ENCODE data around the gene PRPF40B.

DNA sequence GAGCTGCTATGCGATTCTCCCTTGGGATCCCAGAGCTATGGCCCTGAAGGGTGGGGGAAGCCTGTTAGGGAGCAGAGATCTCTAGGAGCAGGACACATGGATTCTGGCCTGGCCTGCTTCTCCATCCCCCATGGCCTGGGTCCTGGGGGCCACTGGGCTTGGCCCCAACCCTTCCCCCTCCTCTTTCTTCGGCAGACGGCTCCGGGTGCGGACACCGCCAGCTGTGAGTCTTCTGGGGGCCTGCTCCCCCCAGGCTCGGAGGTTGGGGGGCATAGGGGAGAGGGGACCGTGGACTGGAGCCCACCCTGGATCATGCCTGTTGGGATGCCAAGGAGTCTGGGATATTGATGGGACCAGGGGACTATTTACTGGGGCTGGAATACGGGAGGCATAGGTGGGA is 9.0 kb downstream of the PRPF40B start:
- TF ChIP-seq CTCF (IDR thresholded peaks at IDR 0.05): no peak
- no peak for TF ChIP-seq ELK1 (IDR thresholded peaks at IDR 0.05; ENCODE audit: low read depth, low read length)
- TF ChIP-seq NFE2L2 (conservative IDR thresholded peaks at IDR 0.05; ENCODE audit: low read length): no peak
- TF ChIP-seq BHLHE40 (IDR thresholded peaks at IDR 0.05; ENCODE audit: low read depth, low read length): no peak
- no peak for TF ChIP-seq REST (IDR thresholded peaks at IDR 0.05)
- TF ChIP-seq POLR2A (IDR thresholded peaks at IDR 0.05; ENCODE audit: low read length): no peak
- TF ChIP-seq RAD21 (conservative IDR thresholded peaks at IDR 0.05 in 1 of 2, IDR thresholded peaks at IDR 0.05 in 1 of 2): no peak
- no peak for TF ChIP-seq USF2 (IDR thresholded peaks at IDR 0.05)
- TF ChIP-seq SMC3 (IDR thresholded peaks at IDR 0.05): no peak
- TF ChIP-seq ZC3H11A (IDR thresholded peaks at IDR 0.05): no peak
- TF ChIP-seq MAX (IDR thresholded peaks at IDR 0.05): no peak

Data from A549 (cell line).